Esophagus muscularis mucosa (tissue), 4 donors: ENCODE measurements around the gene FGF8. TPM values are rescaled to one million over a fixed set of nuclear protein-coding genes. Genes with fewer than 3 reads are reported as not detected.

Source experiments
- DNase-seq: peaks from one replicate; pipeline ENCODE4 v3.0.0-alpha.2; 2017; ENCODE audit errors: extremely low spot score
- H3K27ac ChIP-seq, 4 donors: fragments of 200-600 bp; sonication (generic); replicated peaks in 1 of 4; 1 replicate in 3 of 4; 2 replicates in 1 of 4; pipeline ENCODE4 v1.5.1; 2016 to 2019; ENCODE audit warnings: mild to moderate bottlenecking in 1 of 4
- H3K27me3 ChIP-seq, 4 donors: fragments of 200-600 bp; sonication (generic); one replicate each; pipeline versions ENCODE4 v1.5.1 to v1.6.0; 2016 to 2019
- H3K36me3 ChIP-seq, 4 donors: fragments of 200-600 bp; sonication (generic); one replicate each; pipeline ENCODE4 v1.5.1; 2016 to 2019
- H3K4me1 ChIP-seq, 4 donors: fragments of 200-600 bp; sonication (generic); one replicate each; pipeline ENCODE4 v1.5.1; 2016 to 2019
- H3K4me3 ChIP-seq, 4 donors: fragments of 200-600 bp; sonication (generic); 1 replicate in 2 of 4; 2 replicates in 2 of 4; pipeline ENCODE4 v1.5.1; 2016 to 2019; ENCODE audit warnings: mild to moderate bottlenecking in 4 of 4, moderate library complexity in 1 of 4
- H3K9me3 ChIP-seq, 4 donors: fragments of 200-600 bp; sonication (generic); 1 replicate in 3 of 4; 2 replicates in 1 of 4; pipeline ENCODE4 v1.5.1; 2016 to 2019
- EP300 ChIP-seq: sonication (generic); formaldehyde crosslinking; IDR thresholded peaks from one replicate; pipeline ENCODE4 v1.6.1; 2017; ENCODE audit warnings: antibody characterized with exemption
- POLR2A ChIP-seq: fragments of 450-650 bp; IDR thresholded peaks from one replicate; pipeline ENCODE4 v1.6.1; 2017; ENCODE audit warnings: antibody characterized with exemption, moderate library complexity, mild to moderate bottlenecking, low read depth
- POLR2AphosphoS5 ChIP-seq, 2 donors: sonication (generic); formaldehyde crosslinking; IDR thresholded peaks; one replicate each; pipeline ENCODE4 v1.6.1; 2017; ENCODE audit warnings: antibody characterized with exemption in 2 of 2
- WGBS: methylation state at CpG from one replicate; pipeline ENCODE4 v1.1.5; 2018; 5-methylcytosine and 5-hydroxymethylcytosine counted together
- intact Hi-C: fragments of 100-400 bp; cut with DNase I; formaldehyde crosslinking; loops from one replicate; pipeline ENCODE4 v1.15.1; 2023
- total RNA-seq, 4 donors: library from RNA; depleted of rRNA; stranded (reverse); fragments of >200 nt; gene quantifications; one replicate each; pipeline versions ENCODE4 v1.1.0 to v1.2.1, GENCODE V29; 2016
- TF ChIP-seq, protein P1 (sequence below), 3 experiments: fragments of 200-600 bp in 2 of 3; fragments of 450-650 bp in 1 of 3; sonication (generic) in 2 of 3; IDR thresholded peaks; one replicate each; pipeline ENCODE4 v1.5.1; 2017 to 2019; ENCODE audit warnings: antibody characterized with exemption in 3 of 3, mild to moderate bottlenecking in 2 of 3, moderate library complexity in 1 of 3

The FGF8 gene
- total RNA-seq, 4 donors from 2014 or later: not detected

DNA sequence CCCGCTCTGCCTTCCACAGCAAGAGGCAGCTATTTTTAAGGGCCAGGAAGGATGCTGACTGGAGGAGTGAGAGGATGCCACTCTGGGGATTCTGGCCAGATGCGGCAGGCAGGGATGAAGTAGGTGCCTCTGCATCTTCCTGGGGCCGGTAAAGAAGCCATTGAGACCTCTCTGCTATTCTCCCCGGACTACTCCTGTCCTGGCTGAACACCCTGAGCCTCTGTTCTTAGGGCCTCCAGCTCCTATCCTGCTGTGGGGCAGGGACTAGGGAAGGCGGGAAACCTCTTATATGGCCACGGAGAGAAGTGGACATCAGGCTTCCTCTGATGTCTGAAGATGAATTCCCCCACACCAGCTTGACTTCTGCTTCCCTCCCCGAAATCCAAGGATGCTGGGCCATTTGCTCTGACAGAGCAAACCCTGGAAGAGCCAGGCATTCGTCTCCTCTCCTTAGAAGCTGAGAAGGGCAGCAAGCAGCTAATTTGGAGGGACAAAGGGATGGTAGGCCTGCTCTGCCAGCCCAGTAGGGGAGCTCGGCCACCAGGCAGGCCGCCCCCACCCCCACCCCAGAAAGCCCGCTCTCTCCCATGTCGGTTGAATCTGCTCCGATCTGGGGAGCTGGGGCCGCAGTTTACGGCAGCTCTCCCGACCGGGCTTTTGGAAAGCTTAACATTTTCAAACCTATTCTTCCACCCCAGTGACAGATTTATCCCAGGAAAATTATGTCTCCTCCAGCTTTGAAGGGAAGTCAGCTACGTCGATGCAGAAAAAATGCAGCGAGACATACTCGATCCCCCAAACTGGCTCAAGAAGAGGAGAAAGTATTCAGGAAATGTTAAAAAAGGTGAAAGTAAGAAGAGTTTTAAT is 2.8 kb downstream of the FGF8 start:
- TF ChIP-seq EP300: no peak
- TF ChIP-seq POLR2A: no peak
- TF ChIP-seq POLR2AphosphoS5 (IDR thresholded peaks at IDR 0.05): no peak
- TF ChIP-seq, protein P1, sequence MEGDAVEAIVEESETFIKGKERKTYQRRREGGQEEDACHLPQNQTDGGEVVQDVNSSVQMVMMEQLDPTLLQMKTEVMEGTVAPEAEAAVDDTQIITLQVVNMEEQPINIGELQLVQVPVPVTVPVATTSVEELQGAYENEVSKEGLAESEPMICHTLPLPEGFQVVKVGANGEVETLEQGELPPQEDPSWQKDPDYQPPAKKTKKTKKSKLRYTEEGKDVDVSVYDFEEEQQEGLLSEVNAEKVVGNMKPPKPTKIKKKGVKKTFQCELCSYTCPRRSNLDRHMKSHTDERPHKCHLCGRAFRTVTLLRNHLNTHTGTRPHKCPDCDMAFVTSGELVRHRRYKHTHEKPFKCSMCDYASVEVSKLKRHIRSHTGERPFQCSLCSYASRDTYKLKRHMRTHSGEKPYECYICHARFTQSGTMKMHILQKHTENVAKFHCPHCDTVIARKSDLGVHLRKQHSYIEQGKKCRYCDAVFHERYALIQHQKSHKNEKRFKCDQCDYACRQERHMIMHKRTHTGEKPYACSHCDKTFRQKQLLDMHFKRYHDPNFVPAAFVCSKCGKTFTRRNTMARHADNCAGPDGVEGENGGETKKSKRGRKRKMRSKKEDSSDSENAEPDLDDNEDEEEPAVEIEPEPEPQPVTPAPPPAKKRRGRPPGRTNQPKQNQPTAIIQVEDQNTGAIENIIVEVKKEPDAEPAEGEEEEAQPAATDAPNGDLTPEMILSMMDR (IDR thresholded peaks at IDR 0.05): no peak
- 25% methylated on average over 5 of the region's 21 CpGs for WGBS
- no peaks in the 10 kb centered on the region for H3K36me3 ChIP-seq
- peaks cover 12 to 35% (median 35%) of the 10 kb centered on the region in 4 donors for H3K4me1 ChIP-seq
- no peak for DNase-seq
- peaks cover 13 to 100% (median 56%) of the 10 kb centered on the region in 4 donors for H3K27me3 ChIP-seq
- H3K9me3 ChIP-seq: no peaks in the 10 kb centered on the region
- H3K4me3 ChIP-seq: no peak overlapping the region
- no peak overlapping the region for H3K27ac ChIP-seq
- intact Hi-C loops: loop anchor here (10.0 kb wide), 1 partner anchor 558 kb away; no protein-coding TSS in a partner anchor

DNA sequence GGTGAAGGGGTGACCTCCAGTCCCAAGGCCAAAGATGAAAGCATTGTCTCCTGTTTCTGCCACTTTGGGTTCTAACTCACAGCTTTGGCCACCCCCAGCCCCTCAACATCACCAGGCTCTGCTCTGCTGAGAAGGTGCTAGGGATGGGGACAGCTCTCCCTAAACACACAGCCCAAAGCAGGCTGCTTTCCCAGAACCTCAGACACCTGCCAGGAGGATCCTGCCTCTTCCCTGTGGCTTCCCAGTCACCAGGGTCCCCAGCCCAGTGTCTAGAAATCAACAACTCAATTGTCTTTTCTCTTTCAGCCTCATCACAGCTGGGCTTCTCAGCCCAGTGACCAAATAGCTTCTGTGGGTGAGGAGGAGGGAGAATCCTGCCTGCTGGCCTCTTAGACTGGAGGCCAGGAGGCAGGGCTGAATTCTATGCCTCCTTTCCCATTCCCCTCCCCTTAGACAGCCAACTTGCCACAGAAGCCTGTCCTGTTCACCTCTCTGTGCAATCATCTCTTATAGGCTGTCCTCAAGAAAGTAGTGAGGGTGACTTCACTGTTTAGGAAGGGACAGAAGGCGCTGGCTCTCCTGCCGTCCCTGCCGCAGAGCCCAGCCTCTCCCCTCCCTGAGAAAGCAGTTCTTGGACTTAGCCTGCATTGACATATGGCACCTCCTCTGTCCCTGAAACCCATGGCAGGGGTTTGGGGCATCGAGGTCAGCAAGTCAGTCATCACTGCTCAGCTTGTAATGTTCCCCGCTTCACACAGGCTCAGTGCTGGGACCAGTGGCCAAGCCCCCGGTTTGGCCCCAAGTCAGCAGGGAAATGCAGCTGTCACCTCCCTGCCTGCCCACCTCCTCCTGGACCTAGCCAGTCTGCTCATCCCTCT is 3.7 kb downstream of the FGF8 start:
- DNase-seq: no peak
- intact Hi-C loops: loop anchor here (10.0 kb wide), 1 partner anchor 557 kb away; no protein-coding TSS in a partner anchor

DNA sequence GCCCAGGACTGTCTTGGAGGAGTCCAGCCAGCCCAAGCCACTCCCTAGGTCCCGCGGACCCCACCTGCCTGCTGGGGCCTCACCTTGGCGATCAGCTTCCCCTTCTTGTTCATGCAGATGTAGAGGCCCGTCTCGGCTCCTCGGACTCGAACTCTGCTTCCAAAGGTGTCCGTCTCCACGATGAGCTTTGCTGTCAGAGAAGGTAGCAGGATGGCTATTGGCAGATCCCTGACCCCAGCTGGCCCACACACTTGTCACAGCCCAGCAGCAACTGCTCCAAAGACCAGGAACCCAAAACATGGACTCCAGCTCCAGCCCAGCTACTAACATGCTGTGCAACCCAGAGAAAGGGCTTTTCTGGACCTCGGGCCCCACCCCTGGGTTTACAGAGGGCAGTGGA is 4.5 kb downstream of the FGF8 start:
- H3K4me1 ChIP-seq: peaks cover 10 to 33% (median 32%) of the 10 kb centered on the region in 4 donors
- intact Hi-C loops: loop anchor here (10.0 kb wide), 1 partner anchor 557 kb away; no protein-coding TSS in a partner anchor
- H3K4me3 ChIP-seq: no peak overlapping the region
- 89% methylated on average over 6 of the region's 10 CpGs for WGBS
- H3K27me3 ChIP-seq: peaks cover 13 to 85% (median 48%) of the 10 kb centered on the region in 4 donors
- H3K27ac ChIP-seq: no peak overlapping the region
- H3K9me3 ChIP-seq: no peaks in the 10 kb centered on the region
- TF ChIP-seq POLR2AphosphoS5 (IDR thresholded peaks at IDR 0.05) (no peak), POLR2A (no peak), EP300 (no peak)
- TF ChIP-seq, protein P1 (IDR thresholded peaks at IDR 0.05): no peak
- no peak for DNase-seq
- H3K36me3 ChIP-seq: no peaks in the 10 kb centered on the region

More for the DNA sequence above, 3.7 kb downstream of the FGF8 start:
- Histone ChIP-seq H3K4me1 (peaks cover 12 to 35% (median 35%) of the 10 kb centered on the region in 4 donors), H3K36me3 (no peaks in the 10 kb centered on the region), H3K4me3 (no peak overlapping the region), H3K27me3 (peaks cover 13 to 93% (median 53%) of the 10 kb centered on the region in 4 donors), H3K27ac (no peak overlapping the region), H3K9me3 (no peaks in the 10 kb centered on the region)
- 72% methylated on average over 6 of the region's 6 CpGs for WGBS
- TF ChIP-seq POLR2AphosphoS5 (IDR thresholded peaks at IDR 0.05) (no peak), POLR2A (no peak), EP300 (no peak)
- TF ChIP-seq, protein P1 (IDR thresholded peaks at IDR 0.05): no peak

GRCh38 chr10:101770331-101771215 is 5.3 kb downstream of the FGF8 start:
- no peak for DNase-seq
- WGBS: 83% methylated on average over 22 of the region's 41 CpGs
- Histone ChIP-seq H3K36me3 (no peaks in the 10 kb centered on the region), H3K4me3 (no peak overlapping the region), H3K27me3 (peaks cover 13 to 81% (median 44%) of the 10 kb centered on the region in 4 donors), H3K4me1 (peaks cover 7 to 26% (median 24%) of the 10 kb centered on the region in 4 donors), H3K27ac (no peak overlapping the region), H3K9me3 (no peaks in the 10 kb centered on the region)
- intact Hi-C loops: loop anchor here (10.0 kb wide), 1 partner anchor 556 kb away; no protein-coding TSS in a partner anchor
- TF ChIP-seq EP300 (no peak), POLR2A (no peak), POLR2AphosphoS5 (IDR thresholded peaks at IDR 0.05) (no peak)
- TF ChIP-seq, protein P1 (IDR thresholded peaks at IDR 0.05): no peak
